Activated CD8-positive, alpha-beta memory T cell treated with anti-CD3 and anti-CD28 coated beads, Interleukin-2, amount 50 U/mL, for 48 hours (primary cell): ENCODE results near the gene TAS2R16.
"Not testable (repeated sequence)": the region's sequence is repeated elsewhere in the genome, so short reads cannot be mapped to it uniquely, and the experiment has no call there.

Experiments used
- DNase-seq: peaks from one replicate; pipeline ENCODE4 v3.0.0-alpha.2; 2020

The TAS2R16 gene

DNA sequence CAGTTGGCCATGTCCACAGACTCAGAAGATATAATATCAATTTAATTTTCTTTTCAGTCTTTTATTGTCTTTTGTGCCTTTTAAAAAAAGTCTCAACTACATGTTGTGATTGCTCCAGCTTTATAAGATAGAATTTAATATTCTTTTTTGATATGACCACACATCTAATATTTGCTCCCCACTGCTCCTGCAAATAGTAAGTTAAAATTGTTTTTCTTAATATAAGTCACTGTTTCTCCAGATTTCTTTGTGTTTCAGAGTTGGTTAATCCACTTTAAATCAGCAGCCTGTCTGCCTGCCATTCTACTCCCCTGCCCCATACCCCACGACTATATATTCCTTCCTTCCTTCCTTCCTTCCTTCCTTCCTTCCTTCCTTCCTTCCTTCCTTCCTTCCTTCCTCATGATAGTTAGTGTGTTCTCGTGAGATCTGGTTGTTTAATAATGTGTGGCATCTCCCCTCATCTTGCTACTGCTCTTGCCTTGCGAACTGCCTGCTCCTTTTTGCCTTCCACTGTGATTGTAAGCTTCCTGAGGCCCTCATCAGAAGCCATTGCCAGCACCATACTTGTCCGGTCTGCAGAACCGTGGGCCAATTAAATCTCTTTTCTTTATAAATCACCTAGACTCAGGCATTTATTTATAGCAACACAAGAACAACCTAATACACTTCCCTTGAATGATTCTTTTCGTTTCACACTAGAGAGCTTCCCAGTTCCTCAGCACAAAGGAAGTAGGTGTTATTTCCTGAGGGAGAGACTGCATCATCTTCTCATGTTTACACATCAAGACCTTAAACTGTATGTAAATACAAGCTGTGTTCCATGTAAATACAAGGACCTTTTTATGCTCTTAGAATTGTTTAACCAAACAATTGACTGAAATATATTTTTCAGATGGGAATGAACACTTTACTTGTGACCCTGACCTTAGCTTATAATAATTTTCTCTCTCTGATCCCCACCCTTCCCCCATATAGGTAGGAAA is 24.5 kb downstream of the TAS2R16 start:
- no peak for DNase-seq

DNA sequence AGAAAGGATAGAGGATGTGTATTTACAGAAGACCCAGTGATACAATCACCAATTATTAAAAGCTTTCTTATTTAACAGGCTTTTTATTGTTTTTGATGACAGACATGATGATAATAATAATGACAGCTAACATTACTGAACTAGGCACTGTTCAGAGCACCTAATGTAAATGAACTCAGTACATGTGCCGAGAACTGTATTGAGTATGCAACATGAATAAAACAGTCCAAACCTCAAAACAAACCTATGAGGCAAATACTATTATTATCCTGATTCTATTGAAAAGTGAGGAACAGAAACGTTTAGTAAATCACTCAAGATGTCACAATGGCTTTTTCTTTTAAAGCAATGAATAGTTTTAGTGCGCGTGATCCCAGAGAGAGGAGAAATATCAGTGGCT is 27.1 kb downstream of the TAS2R16 start:
- no peak for DNase-seq

DNA sequence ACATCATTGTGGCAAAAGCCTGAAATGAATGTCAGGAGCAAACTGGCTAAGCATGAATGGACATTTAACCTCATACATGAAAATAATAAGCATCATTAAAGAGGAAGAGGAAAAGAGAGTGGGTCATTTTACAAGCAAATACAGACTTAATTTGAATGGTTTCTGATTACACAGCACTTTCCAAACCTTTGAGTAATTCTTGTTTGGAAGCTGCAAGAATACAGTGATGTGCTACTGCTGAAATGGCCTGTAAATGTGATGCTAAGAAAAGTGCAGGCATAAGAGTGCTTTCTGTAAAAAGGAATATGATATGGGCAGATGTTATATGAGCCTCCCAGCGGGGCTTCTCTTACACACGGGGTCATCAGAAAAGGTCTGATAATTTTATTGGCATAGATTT is 30.2 kb downstream of the TAS2R16 start:
- no peak for DNase-seq

DNA sequence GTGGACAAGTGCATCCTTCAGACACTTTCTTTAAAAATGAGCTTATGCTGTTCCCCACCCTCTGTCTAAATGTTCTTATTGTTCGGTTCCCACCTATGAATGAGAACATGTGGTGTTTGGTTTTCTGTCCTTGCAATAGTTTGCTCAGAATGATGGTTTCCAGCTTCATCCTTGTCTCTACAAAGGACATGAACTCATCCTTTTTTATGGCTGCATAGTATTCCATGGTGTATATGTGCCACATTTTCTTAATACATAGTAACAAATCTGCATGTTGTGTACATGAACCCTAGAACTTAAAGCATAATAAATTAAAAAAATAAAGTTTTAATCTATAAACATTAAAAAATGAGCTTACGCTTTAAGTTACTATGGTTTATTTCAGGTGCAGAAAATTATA is 41.8 kb downstream of the TAS2R16 start:
- DNase-seq = not testable (repeated sequence)

DNA sequence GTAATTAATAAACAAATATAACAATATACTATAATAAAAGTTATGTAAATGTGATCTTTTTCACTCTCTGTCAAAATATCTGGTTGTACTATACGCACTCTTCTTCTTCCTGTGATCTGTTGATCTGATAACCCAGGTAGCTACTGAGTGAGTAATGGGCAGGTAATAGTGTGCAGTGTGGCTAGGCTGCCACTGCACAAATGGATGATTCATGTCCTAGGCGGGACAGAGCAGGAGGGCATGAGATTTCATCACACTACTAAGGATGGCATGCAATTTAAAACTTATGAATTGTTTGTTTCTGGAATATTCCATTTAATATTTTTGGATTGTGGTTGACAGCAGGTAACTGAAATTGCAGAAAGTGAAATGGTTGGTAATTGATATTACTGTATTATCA is 44.5 kb downstream of the TAS2R16 start:
- no peak for DNase-seq

DNA sequence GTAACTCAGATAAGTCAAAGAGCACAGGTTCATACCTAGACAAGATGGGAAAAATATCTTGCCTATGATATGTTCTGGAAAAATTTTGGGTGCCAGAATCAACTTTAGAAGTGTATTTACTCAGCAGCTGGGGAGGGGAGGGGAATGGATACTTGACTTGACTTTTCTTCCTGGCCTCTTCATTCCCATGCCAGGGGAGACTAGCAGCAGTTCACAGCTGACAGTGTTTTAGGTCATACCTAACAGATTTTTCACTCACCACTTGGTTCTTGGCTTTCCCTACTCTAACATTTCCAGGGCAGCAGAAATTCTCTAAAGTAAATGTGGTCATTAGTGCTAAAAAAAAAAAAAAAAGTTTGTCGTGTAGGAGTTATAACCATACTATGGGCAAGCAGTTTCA is 46.3 kb downstream of the TAS2R16 start:
- no peak for DNase-seq
